Fibroblast of lung (primary cell): ENCODE measurements around the gene ABHD13. TPM values are rescaled to one million over a fixed set of nuclear protein-coding genes. Genes with fewer than 3 reads are reported as not detected.

Source experiments
- DNase-seq, 2 donors: peaks; one replicate each; pipeline versions ENCODE4 v3.0.0 to v3.0.0-alpha.2; 2010; ENCODE audit warnings: low read depth in 2 of 2
- H2AFZ ChIP-seq: 2 replicates; pipeline ENCODE4 v1.5.1; 2012; ENCODE audit warnings: low read length, control low read depth, inconsistent platforms
- H3K27ac ChIP-seq: 2 replicates; pipeline ENCODE4 v1.5.1; 2011; ENCODE audit warnings: low read length, control low read depth; ENCODE audit not compliant: insufficient read depth
- H3K27me3 ChIP-seq: 2 replicates; pipeline ENCODE4 v1.5.1; 2011; ENCODE audit warnings: mild to moderate bottlenecking, low read length; ENCODE audit not compliant: control insufficient read depth, insufficient read depth
- H3K36me3 ChIP-seq: 2 replicates; pipeline ENCODE4 v1.5.1; 2011; ENCODE audit warnings: low read length; ENCODE audit not compliant: control insufficient read depth, insufficient read depth
- H3K4me1 ChIP-seq: 2 replicates; pipeline ENCODE4 v1.5.1; 2011; ENCODE audit warnings: low read length; ENCODE audit not compliant: control insufficient read depth, insufficient read depth; ENCODE audit errors: extremely low read depth
- H3K4me2 ChIP-seq: 2 replicates; pipeline ENCODE4 v1.5.1; 2011; ENCODE audit warnings: low read length, control low read depth; ENCODE audit not compliant: insufficient read depth; ENCODE audit errors: extremely low read depth
- H3K4me3 ChIP-seq, 4 experiments: fragments of 200-600 bp in 1 of 4; sonication (generic) in 1 of 4; replicated peaks in 1 of 4; 2 replicates each; pipeline ENCODE4 v1.5.1; 2011 to 2016; ENCODE audit warnings: low read length in 4 of 4, low read depth in 3 of 4, mild to moderate bottlenecking in 3 of 4, control low read depth in 2 of 4, inconsistent platforms in 1 of 4, mixed read lengths in 1 of 4; ENCODE audit not compliant: insufficient read depth in 1 of 4; ENCODE audit errors: control extremely low read depth in 1 of 4
- H3K79me2 ChIP-seq: 2 replicates; pipeline ENCODE4 v1.5.1; 2012; ENCODE audit warnings: mild to moderate bottlenecking, low read length, inconsistent platforms; ENCODE audit not compliant: control insufficient read depth, insufficient read depth
- H3K9ac ChIP-seq: 2 replicates; pipeline ENCODE4 v1.5.1; 2011; ENCODE audit warnings: mild to moderate bottlenecking, low read length, control low read depth; ENCODE audit not compliant: insufficient read depth
- H3K9me3 ChIP-seq: 2 replicates; pipeline ENCODE4 v1.5.1; 2012; ENCODE audit warnings: low read depth, low read length; ENCODE audit not compliant: control insufficient read depth, insufficient read depth
- H4K20me1 ChIP-seq: 2 replicates; pipeline ENCODE4 v1.5.1; 2011; ENCODE audit warnings: low read length; ENCODE audit not compliant: control insufficient read depth, insufficient read depth; ENCODE audit errors: extremely low read depth
- EZH2 ChIP-seq: IDR thresholded peaks from 2 replicates; pipeline ENCODE4 v1.5.1; 2012; ENCODE audit warnings: low read length, control low read depth, mild to moderate bottlenecking; ENCODE audit errors: missing control alignments
- polyA plus RNA-seq, 2 donors: library from polyadenylated mRNA; depleted of rRNA in 1 of 2; stranded (reverse) in 1 of 2; unstranded in 1 of 2; fragments of >200 nt; gene quantifications; 2 replicates each; pipeline ENCODE4 v1.2.1, GENCODE V29; 2011 to 2012; ENCODE audit warnings: missing spikeins in 1 of 2
- total RNA-seq: library from RNA; depleted of rRNA; stranded (reverse); fragments of >200 nt; gene quantifications from 2 replicates; pipeline ENCODE4 v1.2.1, GENCODE V29; 2014
- TF ChIP-seq, protein P1 (sequence below), 2 donors: IDR thresholded peaks in 1 of 2; conservative IDR thresholded peaks in 1 of 2; 1 replicate in 1 of 2; 2 replicates in 1 of 2; pipeline ENCODE4 v1.5.1; 2011 to 2012; ENCODE audit warnings: low read length in 2 of 2, control low read depth in 1 of 2, inconsistent platforms in 1 of 2, low read depth in 1 of 2, mild to moderate bottlenecking in 1 of 2

The ABHD13 gene
- total and polyA plus RNA-seq, 2 donors (not counting 1 experiment from before 2014, with no cell fraction given), result 7.1 to 9.7 TPM

- Histone ChIP-seq H4K20me1 (no peaks in the 10 kb centered on the region), H3K36me3 (no peaks in the 10 kb centered on the region), H3K4me3 (no peak overlapping the region), H3K9ac (no peak overlapping the region), H3K9me3 (no peaks in the 10 kb centered on the region), H3K27me3 (no peaks in the 10 kb centered on the region), H2AFZ (no peak overlapping the region), H3K27ac (no peak overlapping the region), H3K79me2 (no peaks in the 10 kb centered on the region), H3K4me1 (peaks cover 2% of the 10 kb centered on the region), H3K4me2 (no peak overlapping the region)
- peak; percentile 24 to 45 for DNase-seq
- no peak for TF ChIP-seq EZH2
- TF ChIP-seq, protein P1, sequence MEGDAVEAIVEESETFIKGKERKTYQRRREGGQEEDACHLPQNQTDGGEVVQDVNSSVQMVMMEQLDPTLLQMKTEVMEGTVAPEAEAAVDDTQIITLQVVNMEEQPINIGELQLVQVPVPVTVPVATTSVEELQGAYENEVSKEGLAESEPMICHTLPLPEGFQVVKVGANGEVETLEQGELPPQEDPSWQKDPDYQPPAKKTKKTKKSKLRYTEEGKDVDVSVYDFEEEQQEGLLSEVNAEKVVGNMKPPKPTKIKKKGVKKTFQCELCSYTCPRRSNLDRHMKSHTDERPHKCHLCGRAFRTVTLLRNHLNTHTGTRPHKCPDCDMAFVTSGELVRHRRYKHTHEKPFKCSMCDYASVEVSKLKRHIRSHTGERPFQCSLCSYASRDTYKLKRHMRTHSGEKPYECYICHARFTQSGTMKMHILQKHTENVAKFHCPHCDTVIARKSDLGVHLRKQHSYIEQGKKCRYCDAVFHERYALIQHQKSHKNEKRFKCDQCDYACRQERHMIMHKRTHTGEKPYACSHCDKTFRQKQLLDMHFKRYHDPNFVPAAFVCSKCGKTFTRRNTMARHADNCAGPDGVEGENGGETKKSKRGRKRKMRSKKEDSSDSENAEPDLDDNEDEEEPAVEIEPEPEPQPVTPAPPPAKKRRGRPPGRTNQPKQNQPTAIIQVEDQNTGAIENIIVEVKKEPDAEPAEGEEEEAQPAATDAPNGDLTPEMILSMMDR (conservative IDR thresholded peaks at IDR 0.05 in 1 of 2, IDR thresholded peaks at IDR 0.05 in 1 of 2; ENCODE audit: low read depth in 1 of 2, low read length in 2 of 2), result no peak
These were observed 54.1 kb downstream of the ABHD13 start for GRCh38 chr13:108272333-108272732.

DNA sequence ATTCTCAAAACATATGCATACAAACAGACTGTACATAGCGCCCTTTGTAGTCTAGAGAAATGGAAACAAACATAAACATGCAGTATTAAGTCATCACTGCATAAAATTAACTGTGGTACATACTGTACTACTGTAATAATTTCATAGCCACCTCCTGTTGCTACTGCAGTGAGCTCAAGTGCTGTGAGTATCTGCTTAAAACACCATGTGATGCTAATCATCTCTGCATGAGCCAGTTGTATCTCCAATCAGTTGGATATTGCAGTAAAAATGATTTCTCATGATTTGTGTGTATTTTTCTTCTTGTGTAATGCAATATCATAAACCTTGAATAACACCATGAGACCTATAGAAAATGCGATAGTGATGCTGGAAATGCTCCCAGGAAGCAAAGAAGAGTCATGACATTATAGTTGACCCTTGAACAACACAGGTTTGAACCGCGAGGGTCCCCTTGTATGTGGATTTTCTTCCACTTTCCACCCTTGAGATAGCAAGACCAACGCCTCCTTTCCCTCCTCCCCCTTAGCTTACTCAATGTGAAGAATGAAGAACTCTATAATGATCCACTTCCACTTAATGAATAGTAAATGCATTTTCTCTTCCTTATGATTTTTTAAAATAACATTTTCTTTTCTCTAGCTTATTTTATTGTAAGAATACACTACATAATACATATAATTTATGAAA lies 55.4 kb downstream of the ABHD13 start:
- no peak for TF ChIP-seq EZH2
- TF ChIP-seq, protein P1 (conservative IDR thresholded peaks at IDR 0.05 in 1 of 2, IDR thresholded peaks at IDR 0.05 in 1 of 2; ENCODE audit: low read depth in 1 of 2, low read length in 2 of 2), result no peak

GRCh38 chr13:108274718-108275117 lies 56.5 kb downstream of the ABHD13 start:
- Histone ChIP-seq H2AFZ (no peak overlapping the region), H3K36me3 (no peaks in the 10 kb centered on the region), H3K9me3 (no peaks in the 10 kb centered on the region), H3K4me2 (no peak overlapping the region), H4K20me1 (no peaks in the 10 kb centered on the region), H3K9ac (no peak overlapping the region), H3K27me3 (no peaks in the 10 kb centered on the region), H3K27ac (no peak overlapping the region), H3K4me1 (peaks cover 2% of the 10 kb centered on the region), H3K4me3 (no peak overlapping the region), H3K79me2 (no peaks in the 10 kb centered on the region)
- no peak for TF ChIP-seq EZH2
- TF ChIP-seq, protein P1 (conservative IDR thresholded peaks at IDR 0.05 in 1 of 2, IDR thresholded peaks at IDR 0.05 in 1 of 2; ENCODE audit: low read depth in 1 of 2, low read length in 2 of 2), result no peak
- no peak for DNase-seq

More for the DNA sequence above, 55.4 kb downstream of the ABHD13 start:
- no peak for DNase-seq
- Histone ChIP-seq H4K20me1 (no peaks in the 10 kb centered on the region), H3K4me3 (no peak overlapping the region), H3K79me2 (no peaks in the 10 kb centered on the region), H3K27ac (no peak overlapping the region), H2AFZ (no peak overlapping the region), H3K36me3 (no peaks in the 10 kb centered on the region), H3K4me1 (peaks cover 2% of the 10 kb centered on the region), H3K9me3 (no peaks in the 10 kb centered on the region), H3K9ac (no peak overlapping the region), H3K27me3 (no peaks in the 10 kb centered on the region), H3K4me2 (no peak overlapping the region)
